Hair follicular keratinocyte (primary cell): ENCODE results near the gene SEMA6D. TPM values are rescaled to one million over a fixed set of nuclear protein-coding genes. Genes with fewer than 3 reads are reported as not detected.

Source experiments
- total RNA-seq: library from RNA; depleted of rRNA; stranded (reverse); fragments of >200 nt; gene quantifications from 2 replicates; pipeline ENCODE4 v1.2.3, GENCODE V29; 2015

The SEMA6D gene
- 0.91 and 2.9 TPM in 2 replicates for total RNA-seq

GRCh38 chr15:47717036-47717612, at the start of gene SEMA6D:
Gene SEMA6D (plus strand): TSS chr15:47717505. CDS start chr15:47759799, 42,294 bp downstream.

